HepG2 (cell line): Measurements from ENCODE around the gene PRDM11. TPM values are rescaled to one million over a fixed set of nuclear protein-coding genes. Genes with fewer than 3 reads are reported as not detected.

Experiments used
- CAMTA2 ChIP-seq: sonication (generic); formaldehyde crosslinking; IDR thresholded peaks from 2 replicates; pipeline ENCODE4 v1.4.0; 2020; ENCODE audit warnings: mild to moderate bottlenecking, missing genetic modification reagents, borderline replicate concordance
- CENPX ChIP-seq: sonication (generic); formaldehyde crosslinking; IDR thresholded peaks from 2 replicates; pipeline ENCODE4 v1.9.0; 2021; ENCODE audit warnings: mild to moderate bottlenecking, missing genetic modification reagents, moderate library complexity
- DMAP1 ChIP-seq: IDR thresholded peaks from 2 replicates; pipeline ENCODE4 v1.6.1; 2016
- KMT2A ChIP-seq: sonication (generic); formaldehyde crosslinking; IDR thresholded peaks from 2 replicates; pipeline ENCODE4 v1.4.0; 2020; ENCODE audit warnings: missing genetic modification reagents
- LCORL ChIP-seq, 2 experiments: fragments of 450-650 bp in 1 of 2; sonication (generic) in 1 of 2; formaldehyde crosslinking in 1 of 2; IDR thresholded peaks; 2 replicates each; pipeline versions ENCODE4 v1.5.0 to v1.6.1; 2017 to 2020; ENCODE audit warnings: antibody characterized with exemption in 1 of 2, missing genetic modification reagents in 1 of 2
- MAZ ChIP-seq, 2 experiments: sonication (generic) in 1 of 2; formaldehyde crosslinking in 1 of 2; IDR thresholded peaks; 2 replicates each; pipeline versions ENCODE4 v1.5.0 to v1.6.1; 2012 to 2020; ENCODE audit warnings: low read depth in 2 of 2, mild to moderate bottlenecking in 2 of 2, borderline replicate concordance in 1 of 2, improper control_type of control experiment in 1 of 2, low read length in 1 of 2, missing genetic modification reagents in 1 of 2, moderate library complexity in 1 of 2
- RFX3 ChIP-seq: IDR thresholded peaks from 2 replicates; pipeline ENCODE4 v1.6.1; 2016; ENCODE audit warnings: missing biosample characterization, missing genetic modification reagents
- SOX5 ChIP-seq: IDR thresholded peaks from 2 replicates; pipeline ENCODE4 v1.6.1; 2016; ENCODE audit warnings: borderline replicate concordance
- SOX6 ChIP-seq, 2 experiments: fragments of 450-650 bp in 1 of 2; sonication (generic) in 1 of 2; formaldehyde crosslinking in 1 of 2; IDR thresholded peaks; 2 replicates each; pipeline versions ENCODE4 v1.4.0 to v1.6.1; 2017 to 2020; ENCODE audit warnings: antibody characterized with exemption in 1 of 2, mild to moderate bottlenecking in 1 of 2, missing genetic modification reagents in 1 of 2
- SRSF9 ChIP-seq: fragments of 200-400 bp; formaldehyde crosslinking; IDR thresholded peaks from 2 replicates; pipeline ENCODE4 v1.6.1; 2018; ENCODE audit warnings: borderline replicate concordance, mild to moderate bottlenecking, low read depth, low read length; ENCODE audit not compliant: insufficient read depth, poor library complexity, severe bottlenecking
- ZC3H13 ChIP-seq: sonication (generic); formaldehyde crosslinking; IDR thresholded peaks from 2 replicates; pipeline ENCODE4 v1.8.1; 2023; ENCODE audit warnings: mild to moderate bottlenecking, missing genetic modification reagents, moderate library complexity
- ZNF382 ChIP-seq: sonication (generic); formaldehyde crosslinking; IDR thresholded peaks from 2 replicates; pipeline ENCODE4 v1.5.0; 2020; ENCODE audit warnings: missing genetic modification reagents, mild to moderate bottlenecking, borderline replicate concordance
- ZNF446 ChIP-seq: sonication (generic); formaldehyde crosslinking; IDR thresholded peaks from 2 replicates; pipeline ENCODE4 v1.5.0; 2020; ENCODE audit warnings: mild to moderate bottlenecking, missing genetic modification reagents
- ZNF468 ChIP-seq: sonication (generic); formaldehyde crosslinking; IDR thresholded peaks from 2 replicates; pipeline ENCODE4 v1.8.0; 2022; ENCODE audit warnings: mild to moderate bottlenecking, moderate library complexity, missing genetic modification reagents
- ZNF713 ChIP-seq: sonication (generic); formaldehyde crosslinking; IDR thresholded peaks from 2 replicates; pipeline ENCODE4 v1.4.0; 2020; ENCODE audit warnings: mild to moderate bottlenecking, missing genetic modification reagents
- ZNF747 ChIP-seq: sonication (generic); formaldehyde crosslinking; IDR thresholded peaks from 2 replicates; pipeline ENCODE4 v1.8.1; 2023; ENCODE audit warnings: missing genetic modification reagents, mild to moderate bottlenecking, borderline replicate concordance
- ZNF883 ChIP-seq: sonication (generic); formaldehyde crosslinking; IDR thresholded peaks from 2 replicates; pipeline ENCODE4 v1.5.1; 2020; ENCODE audit warnings: mild to moderate bottlenecking, missing genetic modification reagents; ENCODE audit errors: not compliant biosample characterization
- polyA plus RNA-seq, 8 experiments: library from polyadenylated mRNA; depleted of rRNA in 3 of 8; stranded (reverse) in 7 of 8; unstranded in 1 of 8; fragments of >200 nt; fragmentation: Illumina TruSeq in 4 of 8; extraction: Trizol in 4 of 8; gene quantifications; 2 replicates each; pipeline versions ENCODE4 v1.2.1 to v1.2.3, GENCODE V29; 2011 to 2016; ENCODE audit warnings: low read depth in 4 of 8, missing spikeins in 1 of 8, mixed read lengths in 1 of 8; ENCODE audit not compliant: insufficient read depth in 1 of 8
- total RNA-seq, 5 experiments: library from RNA; depleted of rRNA; stranded (reverse); fragments of >200 nt; fragmentation: Illumina TruSeq; extraction: Trizol; gene quantifications; 2 replicates each; pipeline ENCODE4 v1.2.3, GENCODE V29; 2016; ENCODE audit warnings: low read depth in 1 of 5
- TF ChIP-seq, protein P1 (sequence below): sonication (generic); formaldehyde crosslinking; IDR thresholded peaks from 2 replicates; pipeline ENCODE4 v1.4.0; 2020; ENCODE audit warnings: missing genetic modification reagents
- TF ChIP-seq, protein P2 (sequence below): sonication (generic); formaldehyde crosslinking; IDR thresholded peaks from 2 replicates; pipeline ENCODE4 v1.8.1; 2023; ENCODE audit warnings: mild to moderate bottlenecking, moderate library complexity, missing genetic modification reagents
- TF ChIP-seq, protein P3 (sequence below): IDR thresholded peaks from 2 replicates; pipeline ENCODE4 v1.6.1; 2016; ENCODE audit warnings: low read depth, control low read depth

PRDM11 gene
- total and polyA plus RNA-seq, 2 of the 13 experiments (the other 11 are each of a cell fraction or from before 2014, with no cell fraction given) = 3.4 to 4.7 TPM

DNA sequence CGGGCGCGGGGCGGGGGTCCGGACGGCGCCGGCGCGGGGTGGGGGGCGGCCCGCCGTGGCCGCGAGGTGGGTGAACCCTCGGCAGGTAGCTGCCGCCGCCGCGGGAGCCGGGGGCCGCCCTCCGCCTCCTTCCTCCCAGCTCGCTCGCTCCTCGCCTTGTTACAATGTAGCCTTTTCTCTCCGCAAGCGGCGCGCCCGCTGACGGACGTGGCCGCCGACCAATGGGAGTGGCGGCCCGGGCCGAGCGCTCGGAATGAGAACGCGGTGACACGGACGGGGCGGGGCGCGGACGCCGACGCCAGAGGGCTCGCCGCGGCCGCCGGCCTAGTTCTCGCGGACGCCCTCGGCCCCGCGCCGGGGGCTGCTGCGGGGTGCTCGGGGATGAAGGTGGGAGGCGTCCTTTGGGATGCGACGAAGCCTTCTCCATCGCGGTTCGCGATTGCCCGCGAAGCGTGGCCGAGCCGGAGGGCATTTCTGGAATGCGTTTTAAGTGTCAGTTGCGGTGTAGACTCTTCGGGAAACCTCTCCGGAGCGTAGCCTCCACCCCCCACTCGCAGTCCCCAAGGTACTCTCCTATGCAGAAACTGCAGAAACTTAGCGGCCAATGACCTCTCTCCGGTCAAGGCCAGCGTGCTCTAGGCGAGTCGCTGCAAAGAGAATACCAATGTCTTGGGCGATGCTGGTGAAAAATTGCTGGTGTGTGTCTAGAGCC lies 734 bp downstream of the PRDM11 start (continued):
- TF ChIP-seq SOX6 (IDR thresholded peaks at IDR 0.05) (no peak), SOX6 (CRISPR knock-in tag; IDR thresholded peaks at IDR 0.05) (0 out of 2 replicates have a peak, but pooled peaks have one; percentile 11), CENPX (CRISPR knock-in tag) (no peak), KMT2A (0 out of 2 replicates have a peak, but pooled peaks have one; percentile 22), DMAP1 (peak; percentile 37; the same call in 1 of the 2 replicates), ZNF713 (CRISPR knock-in tag) (no peak), ZNF446 (CRISPR knock-in tag) (peak; percentile 50; the same call in 1 of the 2 replicates), ZNF747 (CRISPR knock-in tag) (0 out of 2 replicates have a peak, but pooled peaks have one; percentile 29), MAZ (IDR thresholded peaks at IDR 0.05; ENCODE audit: borderline replicate concordance, low read depth, low read length) (peak; percentile 21; the same call in 1 of the 2 replicates), MAZ (CRISPR knock-in tag; IDR thresholded peaks at IDR 0.05; ENCODE audit: low read depth) (peak; percentile 75; the same call in 1 of the 2 replicates), LCORL (IDR thresholded peaks at IDR 0.05) (no peak), LCORL (CRISPR knock-in tag; IDR thresholded peaks at IDR 0.05) (0 out of 2 replicates have a peak, but pooled peaks have one; percentile 26), ZNF382 (CRISPR knock-in tag) (no peak), ZC3H13 (CRISPR knock-in tag) (0 out of 2 replicates have a peak, but pooled peaks have one; percentile 28), RFX3 (CRISPR knock-in tag) (no peak), CAMTA2 (no peak), ZNF883 (no peak), ZNF468 (CRISPR knock-in tag) (peak; percentile 56; the same call in 1 of the 2 replicates), SOX5 (CRISPR knock-in tag) (no peak), SRSF9 (no peak)
- TF ChIP-seq, protein P1, sequence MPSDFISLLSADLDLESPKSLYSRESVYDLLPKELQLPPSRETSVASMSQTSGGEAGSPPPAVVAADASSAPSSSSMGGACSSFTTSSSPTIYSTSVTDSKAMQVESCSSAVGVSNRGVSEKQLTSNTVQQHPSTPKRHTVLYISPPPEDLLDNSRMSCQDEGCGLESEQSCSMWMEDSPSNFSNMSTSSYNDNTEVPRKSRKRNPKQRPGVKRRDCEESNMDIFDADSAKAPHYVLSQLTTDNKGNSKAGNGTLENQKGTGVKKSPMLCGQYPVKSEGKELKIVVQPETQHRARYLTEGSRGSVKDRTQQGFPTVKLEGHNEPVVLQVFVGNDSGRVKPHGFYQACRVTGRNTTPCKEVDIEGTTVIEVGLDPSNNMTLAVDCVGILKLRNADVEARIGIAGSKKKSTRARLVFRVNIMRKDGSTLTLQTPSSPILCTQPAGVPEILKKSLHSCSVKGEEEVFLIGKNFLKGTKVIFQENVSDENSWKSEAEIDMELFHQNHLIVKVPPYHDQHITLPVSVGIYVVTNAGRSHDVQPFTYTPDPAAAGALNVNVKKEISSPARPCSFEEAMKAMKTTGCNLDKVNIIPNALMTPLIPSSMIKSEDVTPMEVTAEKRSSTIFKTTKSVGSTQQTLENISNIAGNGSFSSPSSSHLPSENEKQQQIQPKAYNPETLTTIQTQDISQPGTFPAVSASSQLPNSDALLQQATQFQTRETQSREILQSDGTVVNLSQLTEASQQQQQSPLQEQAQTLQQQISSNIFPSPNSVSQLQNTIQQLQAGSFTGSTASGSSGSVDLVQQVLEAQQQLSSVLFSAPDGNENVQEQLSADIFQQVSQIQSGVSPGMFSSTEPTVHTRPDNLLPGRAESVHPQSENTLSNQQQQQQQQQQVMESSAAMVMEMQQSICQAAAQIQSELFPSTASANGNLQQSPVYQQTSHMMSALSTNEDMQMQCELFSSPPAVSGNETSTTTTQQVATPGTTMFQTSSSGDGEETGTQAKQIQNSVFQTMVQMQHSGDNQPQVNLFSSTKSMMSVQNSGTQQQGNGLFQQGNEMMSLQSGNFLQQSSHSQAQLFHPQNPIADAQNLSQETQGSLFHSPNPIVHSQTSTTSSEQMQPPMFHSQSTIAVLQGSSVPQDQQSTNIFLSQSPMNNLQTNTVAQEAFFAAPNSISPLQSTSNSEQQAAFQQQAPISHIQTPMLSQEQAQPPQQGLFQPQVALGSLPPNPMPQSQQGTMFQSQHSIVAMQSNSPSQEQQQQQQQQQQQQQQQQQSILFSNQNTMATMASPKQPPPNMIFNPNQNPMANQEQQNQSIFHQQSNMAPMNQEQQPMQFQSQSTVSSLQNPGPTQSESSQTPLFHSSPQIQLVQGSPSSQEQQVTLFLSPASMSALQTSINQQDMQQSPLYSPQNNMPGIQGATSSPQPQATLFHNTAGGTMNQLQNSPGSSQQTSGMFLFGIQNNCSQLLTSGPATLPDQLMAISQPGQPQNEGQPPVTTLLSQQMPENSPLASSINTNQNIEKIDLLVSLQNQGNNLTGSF (CRISPR knock-in tag) = 0 out of 2 replicates have a peak, but pooled peaks have one; percentile 56
- TF ChIP-seq, protein P2, sequence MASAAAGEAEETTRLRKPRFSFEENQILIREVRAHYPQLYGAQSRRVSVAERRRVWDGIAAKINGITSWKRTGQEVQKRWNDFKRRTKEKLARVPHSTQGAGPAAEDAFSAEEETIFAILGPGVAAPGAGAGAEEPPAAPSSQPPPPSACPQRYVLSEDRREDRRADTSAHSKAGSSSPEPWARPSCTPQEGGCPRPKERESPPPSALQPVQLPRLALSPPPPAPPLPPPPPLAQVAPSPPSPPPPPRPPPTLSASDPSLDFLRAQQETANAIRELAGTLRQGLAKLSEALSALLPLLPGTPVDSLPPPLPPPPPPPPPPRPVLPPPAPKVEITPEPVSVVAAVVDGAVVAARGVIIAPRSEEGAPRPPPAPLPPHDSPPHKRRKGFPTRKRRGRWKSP (CRISPR knock-in tag) = 0 out of 2 replicates have a peak, but pooled peaks have one; percentile 35
- TF ChIP-seq, protein P3, sequence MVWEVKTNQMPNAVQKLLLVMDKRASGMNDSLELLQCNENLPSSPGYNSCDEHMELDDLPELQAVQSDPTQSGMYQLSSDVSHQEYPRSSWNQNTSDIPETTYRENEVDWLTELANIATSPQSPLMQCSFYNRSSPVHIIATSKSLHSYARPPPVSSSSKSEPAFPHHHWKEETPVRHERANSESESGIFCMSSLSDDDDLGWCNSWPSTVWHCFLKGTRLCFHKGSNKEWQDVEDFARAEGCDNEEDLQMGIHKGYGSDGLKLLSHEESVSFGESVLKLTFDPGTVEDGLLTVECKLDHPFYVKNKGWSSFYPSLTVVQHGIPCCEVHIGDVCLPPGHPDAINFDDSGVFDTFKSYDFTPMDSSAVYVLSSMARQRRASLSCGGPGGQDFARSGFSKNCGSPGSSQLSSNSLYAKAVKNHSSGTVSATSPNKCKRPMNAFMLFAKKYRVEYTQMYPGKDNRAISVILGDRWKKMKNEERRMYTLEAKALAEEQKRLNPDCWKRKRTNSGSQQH (CRISPR knock-in tag) = no peak
